K562 (cell line): ENCODE measurements around the gene SEC16A. TPM values are rescaled to one million over a fixed set of nuclear protein-coding genes. Genes with fewer than 3 reads are reported as not detected.

Experiments used
- ARID1B ChIP-seq: fragments of 450-650 bp; IDR thresholded peaks from 2 replicates; pipeline ENCODE4 v1.6.1; 2016; ENCODE audit warnings: antibody characterized with exemption, mild to moderate bottlenecking, inconsistent platforms
- ATF1 ChIP-seq, 2 experiments: fragments of 450-650 bp in 1 of 2; IDR thresholded peaks; 2 replicates each; pipeline ENCODE4 v1.6.1; 2016; ENCODE audit warnings: missing compliant biosample characterization in 1 of 2, missing genetic modification characterization in 1 of 2
- BDP1 ChIP-seq: IDR thresholded peaks from 3 replicates; pipeline ENCODE4 v1.6.1; 2011; ENCODE audit not compliant: insufficient read length, insufficient read depth
- CAMTA2 ChIP-seq: fragments of 250-450 bp; sonication (Bioruptor Pico); conservative IDR thresholded peaks from 2 replicates; pipeline ENCODE4 v1.5.1; 2022
- HDAC1 ChIP-seq, 2 experiments: fragments of 450-650 bp; IDR thresholded peaks; 2 replicates each; pipeline ENCODE4 v1.6.1; 2016 to 2017; ENCODE audit warnings: inconsistent platforms in 1 of 2, mild to moderate bottlenecking in 1 of 2, moderate library complexity in 1 of 2
- HDAC3 ChIP-seq: fragments of 450-650 bp; IDR thresholded peaks from 2 replicates; pipeline ENCODE4 v1.6.1; 2018; ENCODE audit warnings: borderline replicate concordance, mild to moderate bottlenecking, moderate library complexity; ENCODE audit not compliant: partially characterized antibody
- HDAC6 ChIP-seq: IDR thresholded peaks from 2 replicates; pipeline ENCODE4 v1.6.1; 2012; ENCODE audit warnings: low read depth, mild to moderate bottlenecking, control low read depth, inconsistent platforms, low read length, moderate library complexity
- HES1 ChIP-seq: fragments of 450-650 bp; IDR thresholded peaks from 2 replicates; pipeline ENCODE4 v1.6.1; 2016; ENCODE audit warnings: low read depth, mild to moderate bottlenecking, moderate library complexity
- ILK ChIP-seq: fragments of 450-650 bp; IDR thresholded peaks from 2 replicates; pipeline ENCODE4 v1.6.1; 2016; ENCODE audit warnings: missing genetic modification characterization, low read depth, mild to moderate bottlenecking, missing compliant biosample characterization, moderate library complexity, borderline replicate concordance
- MEF2D ChIP-seq: conservative IDR thresholded peaks from 2 replicates; pipeline ENCODE4 v1.6.1; 2016; ENCODE audit warnings: low read depth, missing genetic modification characterization, missing compliant biosample characterization
- NELFE ChIP-seq: IDR thresholded peaks from 2 replicates; pipeline ENCODE4 v1.6.1; 2011; ENCODE audit warnings: mild to moderate bottlenecking; ENCODE audit not compliant: insufficient read depth, insufficient read length
- NFE2 ChIP-seq: IDR thresholded peaks from 2 replicates; pipeline ENCODE4 v1.6.1; 2014; ENCODE audit warnings: antibody characterized with exemption, low read depth
- PURB ChIP-seq: sonication (generic); formaldehyde crosslinking; IDR thresholded peaks from 2 replicates; pipeline ENCODE4 v1.9.0; 2021; ENCODE audit warnings: low read depth, mild to moderate bottlenecking, missing genetic modification reagents
- REST ChIP-seq, 2 experiments: fragments of 450-650 bp; formaldehyde crosslinking in 1 of 2; IDR thresholded peaks; 2 replicates each; pipeline versions ENCODE4 v1.4.0 to v1.6.1; 2014 to 2020; ENCODE audit warnings: mild to moderate bottlenecking in 2 of 2, borderline replicate concordance in 1 of 2, low read depth in 1 of 2
- TSC22D4 ChIP-seq: fragments of 450-650 bp; IDR thresholded peaks from 2 replicates; pipeline ENCODE4 v1.6.1; 2016; ENCODE audit warnings: missing genetic modification characterization, missing biosample characterization, control low read depth
- ZNF695 ChIP-seq: fragments of 450-650 bp; formaldehyde crosslinking; IDR thresholded peaks from 2 replicates; pipeline ENCODE4 v1.4.0; 2020; ENCODE audit warnings: mild to moderate bottlenecking, moderate library complexity
- ZZZ3 ChIP-seq: fragments of 450-650 bp; IDR thresholded peaks from 2 replicates; pipeline ENCODE4 v1.6.1; 2016; ENCODE audit warnings: antibody characterized with exemption, mild to moderate bottlenecking, moderate library complexity
- polyA plus RNA-seq, 8 experiments: library from polyadenylated mRNA; depleted of rRNA in 4 of 8; stranded (reverse) in 5 of 8; unstranded in 3 of 8; fragments of >200 nt; fragmentation: Nextera tagmentation in 2 of 8; fragmentation: Illumina TruSeq in 1 of 8; extraction: Ambion mirVana in 2 of 8; extraction: Trizol in 1 of 8; gene quantifications; 2 replicates each; pipeline versions ENCODE4 v1.2.1 to v1.2.3, GENCODE V29; 2011 to 2014; ENCODE audit warnings: inconsistent platforms in 1 of 8, missing spikeins in 1 of 8
- total RNA-seq, 7 experiments: library from RNA; depleted of rRNA in 6 of 7; stranded (reverse); fragments of >200 nt in 6 of 7; fragmentation: Illumina TruSeq in 2 of 7; extraction: Trizol in 2 of 7; gene quantifications; 2 replicates each; pipeline versions ENCODE4 v1.2.1 to v1.2.3, GENCODE V29; 2011 to 2021; ENCODE audit warnings: low replicate concordance in 1 of 7
- TF ChIP-seq, protein P1 (sequence below): sonication (generic); formaldehyde crosslinking; IDR thresholded peaks from 2 replicates; pipeline ENCODE4 v1.8.0; 2022; ENCODE audit warnings: mild to moderate bottlenecking, low read depth, missing genetic modification reagents

The SEC16A gene
- total and polyA plus RNA-seq, 9 of the 15 experiments (the other 6 are each of a cell fraction or from before 2014, with no cell fraction given), result 8.3 to 62.8 (median 14.0) TPM

DNA sequence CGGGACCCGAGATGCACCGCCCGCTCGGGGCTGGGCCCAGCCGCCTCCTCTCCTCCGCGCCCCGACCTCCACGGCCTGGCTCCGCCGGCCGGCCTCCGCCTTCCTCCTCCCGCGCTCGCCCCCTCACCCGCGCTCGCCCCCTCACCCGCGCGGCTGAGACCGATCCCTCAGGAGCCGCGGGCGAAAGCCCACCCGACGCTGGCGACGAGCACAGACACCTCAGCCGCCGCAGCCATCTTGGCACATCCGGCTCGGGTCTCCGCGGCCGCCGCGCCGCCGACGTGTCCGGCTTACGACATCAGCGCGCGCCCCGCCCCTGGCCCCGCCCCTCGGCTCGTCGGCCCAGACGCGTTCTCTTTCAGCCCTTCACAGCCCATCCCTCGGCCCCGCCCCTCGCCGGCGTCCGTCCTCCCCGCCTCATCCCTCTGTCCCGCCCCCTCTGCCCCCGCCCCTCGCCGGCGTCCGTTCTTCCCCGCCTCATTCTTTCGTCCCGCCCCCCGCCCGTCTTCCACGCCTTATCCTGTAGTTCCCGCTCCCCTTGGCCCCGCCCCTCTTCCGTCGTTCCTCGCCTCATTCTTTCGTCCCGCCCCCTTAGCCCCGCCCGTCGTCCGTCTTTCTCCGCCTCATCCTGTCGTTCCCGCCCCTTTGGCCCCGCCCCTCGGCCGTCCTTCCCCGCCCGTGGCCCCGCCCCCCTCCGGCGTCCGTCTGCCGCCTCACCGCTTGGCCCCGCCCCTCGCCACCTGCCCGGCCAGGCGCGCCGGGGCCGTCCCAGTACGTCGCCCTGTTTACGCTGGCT is at the start of gene SEC16A (continued):
- no peak for TF ChIP-seq ZNF695 (CRISPR knock-in tag)
- TF ChIP-seq, protein P1, sequence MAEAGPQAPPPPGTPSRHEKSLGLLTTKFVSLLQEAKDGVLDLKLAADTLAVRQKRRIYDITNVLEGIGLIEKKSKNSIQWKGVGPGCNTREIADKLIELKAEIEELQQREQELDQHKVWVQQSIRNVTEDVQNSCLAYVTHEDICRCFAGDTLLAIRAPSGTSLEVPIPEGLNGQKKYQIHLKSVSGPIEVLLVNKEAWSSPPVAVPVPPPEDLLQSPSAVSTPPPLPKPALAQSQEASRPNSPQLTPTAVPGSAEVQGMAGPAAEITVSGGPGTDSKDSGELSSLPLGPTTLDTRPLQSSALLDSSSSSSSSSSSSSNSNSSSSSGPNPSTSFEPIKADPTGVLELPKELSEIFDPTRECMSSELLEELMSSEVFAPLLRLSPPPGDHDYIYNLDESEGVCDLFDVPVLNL (CRISPR knock-in tag), result peak; percentile 74; the same call in 1 of the 2 replicates
- TF ChIP-seq ILK (tag), result no peak
- TF ChIP-seq HES1, result no peak
- TF ChIP-seq NELFE, result no peak
- TF ChIP-seq BDP1, result no peak
- no peak for TF ChIP-seq REST (IDR thresholded peaks at IDR 0.05; ENCODE audit: borderline replicate concordance)
- 0 out of 2 replicates have a peak, but pooled peaks have one; percentile 46 for TF ChIP-seq REST (CRISPR knock-in tag; IDR thresholded peaks at IDR 0.05; ENCODE audit: low read depth)
- TF ChIP-seq ATF1 (CRISPR knock-in tag; IDR thresholded peaks at IDR 0.05), result peak; percentile 84
- TF ChIP-seq ATF1 (tag; IDR thresholded peaks at IDR 0.05), result peak; percentile 95
- TF ChIP-seq HDAC3, result no peak
- no peak for TF ChIP-seq TSC22D4 (tag)
- no peak for TF ChIP-seq ZZZ3
- no peak for TF ChIP-seq CAMTA2
- no peak for TF ChIP-seq PURB (CRISPR knock-in tag)
- TF ChIP-seq NFE2, result no peak
- no peak for TF ChIP-seq HDAC6
- TF ChIP-seq ARID1B, result no peak
- TF ChIP-seq HDAC1 (IDR thresholded peaks at IDR 0.05), result peak in 1 of 2 experiments; percentile 80; a peak in 2 of 4 replicates
- no peak for TF ChIP-seq MEF2D (tag)
